Spleen (tissue), 7 donors: ENCODE data around the gene JARID2.

Experiments used
- POLR2A ChIP-seq, 3 donors: fragments of 450-650 bp; IDR thresholded peaks; one replicate each; pipeline ENCODE4 v1.5.1; 2017; ENCODE audit warnings: antibody characterized with exemption in 3 of 3, mild to moderate bottlenecking in 1 of 3
- POLR2AphosphoS5 ChIP-seq, 3 donors: sonication (generic); formaldehyde crosslinking; IDR thresholded peaks; one replicate each; pipeline ENCODE4 v1.5.1; 2017; ENCODE audit warnings: antibody characterized with exemption in 3 of 3
- TF ChIP-seq, protein P1 (sequence below), 11 experiments: fragments of 200-600 bp in 7 of 11; fragments of 450-650 bp in 4 of 11; sonication (generic) in 4 of 11; IDR thresholded peaks in 8 of 11; conservative IDR thresholded peaks in 3 of 11; 1 replicate in 7 of 11; 2 replicates in 4 of 11; pipeline versions ENCODE4 v1.4.0 to v1.8.0; 2016 to 2021; ENCODE audit warnings: antibody characterized with exemption in 11 of 11, inconsistent platforms in 4 of 11, mild to moderate bottlenecking in 1 of 11
- donor health status: DM: no; HTN: no; CAD: no; lungs with moderate emphysema.
- donor health status: DM: no; HTN: no; CAD: no.
- donor health status: DM: no; HTN: no; CAD: no.

GRCh38 chr6:15227827-15228318 lies 18.0 kb upstream of the JARID2 start:
- TF ChIP-seq, protein P1, sequence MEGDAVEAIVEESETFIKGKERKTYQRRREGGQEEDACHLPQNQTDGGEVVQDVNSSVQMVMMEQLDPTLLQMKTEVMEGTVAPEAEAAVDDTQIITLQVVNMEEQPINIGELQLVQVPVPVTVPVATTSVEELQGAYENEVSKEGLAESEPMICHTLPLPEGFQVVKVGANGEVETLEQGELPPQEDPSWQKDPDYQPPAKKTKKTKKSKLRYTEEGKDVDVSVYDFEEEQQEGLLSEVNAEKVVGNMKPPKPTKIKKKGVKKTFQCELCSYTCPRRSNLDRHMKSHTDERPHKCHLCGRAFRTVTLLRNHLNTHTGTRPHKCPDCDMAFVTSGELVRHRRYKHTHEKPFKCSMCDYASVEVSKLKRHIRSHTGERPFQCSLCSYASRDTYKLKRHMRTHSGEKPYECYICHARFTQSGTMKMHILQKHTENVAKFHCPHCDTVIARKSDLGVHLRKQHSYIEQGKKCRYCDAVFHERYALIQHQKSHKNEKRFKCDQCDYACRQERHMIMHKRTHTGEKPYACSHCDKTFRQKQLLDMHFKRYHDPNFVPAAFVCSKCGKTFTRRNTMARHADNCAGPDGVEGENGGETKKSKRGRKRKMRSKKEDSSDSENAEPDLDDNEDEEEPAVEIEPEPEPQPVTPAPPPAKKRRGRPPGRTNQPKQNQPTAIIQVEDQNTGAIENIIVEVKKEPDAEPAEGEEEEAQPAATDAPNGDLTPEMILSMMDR (IDR thresholded peaks at IDR 0.05 in 8 of 11, conservative IDR thresholded peaks at IDR 0.05 in 3 of 11), result no peak
- TF ChIP-seq POLR2AphosphoS5 (IDR thresholded peaks at IDR 0.05) (no peak), POLR2A (IDR thresholded peaks at IDR 0.05) (no peak)
